ENCODE measurements around the gene ZNF385A. TPM values are rescaled to one million over a fixed set of nuclear protein-coding genes. Genes with fewer than 3 reads are reported as not detected.

Gene ZNF385A
- total and polyA plus RNA-seq, 9 of the 15 experiments (the other 6 are each of a cell fraction or from before 2014, with no cell fraction given): 1.0 to 111 (median 7.7) TPM

- TF ChIP-seq, protein P1, sequence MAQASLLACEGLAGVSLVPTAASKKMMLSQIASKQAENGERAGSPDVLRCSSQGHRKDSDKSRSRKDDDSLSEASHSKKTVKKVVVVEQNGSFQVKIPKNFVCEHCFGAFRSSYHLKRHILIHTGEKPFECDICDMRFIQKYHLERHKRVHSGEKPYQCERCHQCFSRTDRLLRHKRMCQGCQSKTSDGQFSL (CRISPR knock-in tag; IDR thresholded peaks at IDR 0.05): peak; percentile 74; the same call in 1 of the 2 replicates
- TF ChIP-seq, protein P1 (tag; IDR thresholded peaks at IDR 0.05): 0 out of 4 replicates have a peak, but pooled peaks of 1 of the 2 experiments have one; percentile 56
- peak; percentile 54; the same call in 1 of the 2 replicates for TF ChIP-seq RB1 (IDR thresholded peaks at IDR 0.05; ENCODE audit: low read depth)
These were observed 5.6 kb downstream of the ZNF385A start (continued) for GRCh38 chr12:54378796-54379397.

DNA sequence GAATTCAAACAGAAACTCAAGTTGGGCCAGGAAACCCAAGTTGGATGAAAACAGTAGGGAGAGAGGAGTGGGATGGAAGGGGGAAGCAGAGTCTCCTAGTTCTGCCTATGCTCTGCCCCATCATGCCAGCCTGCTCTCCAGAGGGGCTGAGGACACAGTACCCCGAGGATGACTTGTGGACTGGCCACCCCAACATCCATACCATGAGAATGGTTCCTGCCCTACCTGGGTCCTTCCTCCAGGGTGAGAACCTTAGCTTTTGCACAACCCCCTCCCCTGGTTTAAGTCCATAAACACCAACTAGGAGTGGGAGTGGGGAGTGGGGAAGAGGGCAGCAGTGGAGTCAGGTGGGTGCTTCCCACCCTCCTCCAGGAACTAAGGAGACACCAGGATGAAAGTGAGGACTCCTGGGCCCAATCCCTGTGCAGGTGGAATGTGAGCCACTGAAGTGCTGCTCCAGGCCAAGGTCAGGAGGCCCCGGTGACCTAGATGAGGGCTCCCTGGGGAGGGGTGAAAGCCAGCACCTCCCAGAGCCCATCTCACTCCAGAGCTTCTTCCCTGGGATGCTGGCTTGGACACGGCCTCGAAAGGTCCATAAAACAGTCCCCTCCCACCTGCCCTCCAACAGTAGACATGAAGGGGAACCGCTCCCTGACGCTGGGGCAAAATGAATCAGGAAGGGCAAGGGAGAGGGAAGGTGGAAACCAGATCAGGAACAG, 6.6 kb downstream of the ZNF385A start:
- Histone ChIP-seq H3K79me2 (ENCODE audit: control insufficient read depth, insufficient read depth, low read length) (peaks cover 48% of the 10 kb centered on the region), H3K9me3 (replicated peaks; ENCODE audit: control insufficient read depth, insufficient read depth, low read depth, low read length) (no peaks in the 10 kb centered on the region), H3K4me2 (ENCODE audit: insufficient read depth, low read length) (no peak overlapping the region), H3K9me1 (ENCODE audit: control insufficient read depth, insufficient read depth, low read length) (peaks cover 8% of the 10 kb centered on the region), H3K27ac (ENCODE audit: extremely low read depth, low read depth, low read length) (no peak overlapping the region), H4K20me1 (replicated peaks; ENCODE audit: control insufficient read depth, insufficient read depth, low read length) (peaks cover 12% of the 10 kb centered on the region), H3K4me3 (no peak overlapping the region), H3K27me3 (ENCODE audit: control insufficient read depth in 2 of 2, insufficient read depth in 2 of 2, low read length in 2 of 2) (no peaks in the 10 kb centered on the region), H3K4me1 (replicated peaks in 1 of 2; ENCODE audit: control insufficient read depth in 2 of 2, insufficient read depth in 2 of 2, low read length in 2 of 2) (peaks cover 40 to 47% of the 10 kb centered on the region in 2 experiments; a peak in 4 of 5 replicates), H2AFZ (ENCODE audit: low read depth, low read length) (no peak overlapping the region), H3K9ac (ENCODE audit: insufficient read depth in 1 of 2, low read depth in 2 of 2, low read length in 2 of 2) (peak overlapping the region in 1 of 2 experiments; percentile 72; a peak in 1 of 4 replicates), H3K36me3 (ENCODE audit: control insufficient read depth, insufficient read depth, low read length) (peaks cover 90% of the 10 kb centered on the region)
- DNase-seq (ENCODE audit: extremely low read depth in 1 of 4, low spot score in 3 of 4): no peak
- in situ Hi-C loops (cut with MboI): no loop called here
- intact Hi-C loops (cut with micrococcal nuclease): no loop called here
- FAIRE-seq: no peak
- TF ChIP-seq RBFOX2 (IDR thresholded peaks at IDR 0.05; ENCODE audit: low read depth, low read length) (0 out of 2 replicates have a peak, but pooled peaks have one; percentile 2), PBX2 (CRISPR knock-in tag; IDR thresholded peaks at IDR 0.05; ENCODE audit: low read depth) (no peak), PBX2 (tag; conservative IDR thresholded peaks at IDR 0.05; ENCODE audit: low read depth) (no peak)
- ChIA-PET CTCF (ENCODE audit: low intra/inter-chr PET ratio) (interaction anchor here (2.4 to 3.8 kb wide), 2 partner anchors 9 to 41 kb away, joined by 16 to 50 read pairs; no protein-coding TSS in a partner anchor), POLR2A (no interaction called here)
- 86% methylated on average over 5 of the region's 6 CpGs for WGBS (ENCODE audit: insufficient coverage, low coverage, missing lambda C conversion rate)
- no peak for ATAC-seq
- no TSS peak for BruUV-seq (replicated peaks)
